Dedifferentiated amniotic fluid mesenchymal stem cell (primary cell): ENCODE data around the gene OASL.
"Not testable (repeated sequence)": the region's sequence is repeated elsewhere in the genome, so short reads cannot be mapped to it uniquely, and the experiment has no call there.

Experiments
- DNase-seq: peaks from one replicate; pipeline ENCODE4 v3.0.0-alpha.2; 2016; ENCODE audit errors: extremely low spot score

OASL gene, protein sequence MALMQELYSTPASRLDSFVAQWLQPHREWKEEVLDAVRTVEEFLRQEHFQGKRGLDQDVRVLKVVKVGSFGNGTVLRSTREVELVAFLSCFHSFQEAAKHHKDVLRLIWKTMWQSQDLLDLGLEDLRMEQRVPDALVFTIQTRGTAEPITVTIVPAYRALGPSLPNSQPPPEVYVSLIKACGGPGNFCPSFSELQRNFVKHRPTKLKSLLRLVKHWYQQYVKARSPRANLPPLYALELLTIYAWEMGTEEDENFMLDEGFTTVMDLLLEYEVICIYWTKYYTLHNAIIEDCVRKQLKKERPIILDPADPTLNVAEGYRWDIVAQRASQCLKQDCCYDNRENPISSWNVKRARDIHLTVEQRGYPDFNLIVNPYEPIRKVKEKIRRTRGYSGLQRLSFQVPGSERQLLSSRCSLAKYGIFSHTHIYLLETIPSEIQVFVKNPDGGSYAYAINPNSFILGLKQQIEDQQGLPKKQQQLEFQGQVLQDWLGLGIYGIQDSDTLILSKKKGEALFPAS

GRCh38 chr12:121038861-121039668, at the start of gene OASL:
Gene OASL, minus strand, starts transcription at chr12:121039246. Its CDS starts 275 bp downstream, at chr12:121038971.
- DNase-seq: no peak

- DNase-seq: no peak
These were observed 49.1 kb upstream of the OASL start for GRCh38 chr12:121088195-121088585.

- no peak for DNase-seq
These were observed 48.6 kb upstream of the OASL start for GRCh38 chr12:121087467-121088194.

GRCh38 chr12:121086781-121087295, 47.8 kb upstream of the OASL start:
- no peak for DNase-seq

DNA sequence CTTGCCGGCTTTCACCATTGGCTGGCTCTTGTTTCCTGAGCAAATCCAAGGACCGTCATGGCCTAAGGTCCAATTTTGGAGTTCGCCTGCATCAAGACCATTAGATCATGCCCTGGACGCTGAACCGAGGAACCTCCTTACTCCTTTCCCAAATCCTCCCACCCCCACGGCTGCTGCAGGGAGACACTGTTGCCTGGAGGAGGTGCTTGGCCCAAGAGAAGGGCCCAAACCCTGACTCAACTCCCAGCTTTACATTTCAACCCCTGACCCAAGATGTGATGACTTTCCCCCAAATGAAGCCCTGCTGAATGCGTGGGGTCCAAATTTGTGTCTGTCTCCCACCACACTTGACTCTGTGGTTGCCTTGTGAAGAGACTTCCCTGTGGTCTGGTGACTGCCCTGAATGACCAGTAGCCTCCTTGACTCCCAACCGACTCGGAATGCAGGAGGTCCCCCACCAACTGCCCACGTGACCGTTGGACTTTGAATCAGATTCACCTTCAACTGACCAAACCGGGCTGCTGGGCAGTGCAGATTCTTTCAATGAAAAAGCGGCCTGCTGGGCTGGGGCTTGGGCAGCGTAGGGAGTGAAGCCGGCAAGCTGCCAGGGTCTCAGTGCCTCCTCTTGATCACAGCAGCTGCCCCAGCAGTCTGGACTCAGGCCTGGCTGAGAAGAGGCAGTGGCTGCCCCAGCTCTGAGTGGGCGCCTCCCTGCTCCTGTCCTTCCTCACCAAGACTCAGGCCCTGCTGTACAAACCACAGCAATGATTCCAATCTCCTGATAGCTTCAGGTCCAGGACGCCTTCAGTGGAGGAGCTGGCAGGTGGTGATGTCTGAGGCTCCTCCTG, 46.7 kb upstream of the OASL start:
- no peak for DNase-seq

- no peak for DNase-seq
These were observed 46.0 kb upstream of the OASL start for GRCh38 chr12:121085069-121085468.

GRCh38 chr12:121084229-121084628, 45.2 kb upstream of the OASL start:
- no peak for DNase-seq

DNA sequence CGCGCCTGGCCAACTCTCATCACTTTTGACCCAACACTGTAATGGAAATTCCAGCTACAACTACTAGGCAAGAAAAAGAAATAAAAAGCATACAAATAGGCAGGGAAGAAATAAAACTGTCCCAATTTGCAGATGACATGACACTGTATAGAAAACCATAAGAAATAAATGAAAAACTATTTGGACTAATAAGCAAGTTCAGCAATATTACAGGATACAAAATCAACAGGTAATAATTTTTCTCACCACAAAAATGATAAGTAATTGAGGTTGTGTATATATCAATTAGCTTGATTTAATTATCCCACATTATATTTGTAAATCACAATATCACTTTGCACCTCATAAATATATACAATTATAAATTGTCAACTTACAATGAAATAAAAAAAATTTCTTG, 41.9 kb upstream of the OASL start:
- DNase-seq: no peak

- DNase-seq: no peak
These were observed 40.8 kb upstream of the OASL start for GRCh38 chr12:121079736-121080272.

DNA sequence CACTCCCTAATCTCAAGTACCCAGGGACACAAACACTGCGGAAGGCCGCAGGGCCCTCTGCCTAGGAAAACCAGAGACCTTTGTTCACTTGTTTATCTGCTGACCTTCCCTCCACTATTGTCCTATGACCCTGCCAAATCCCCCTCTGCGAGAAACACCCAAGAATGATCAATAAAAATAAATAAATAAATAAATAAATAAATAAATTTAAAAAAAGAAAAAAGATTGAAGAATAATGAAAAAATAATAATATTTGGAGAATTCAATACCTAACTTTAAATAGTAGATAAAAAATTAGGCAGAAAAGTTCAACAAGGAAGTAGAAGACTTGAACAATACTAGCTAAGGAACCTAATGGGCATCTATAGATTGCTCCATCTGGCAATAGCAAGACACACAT, 38.4 kb upstream of the OASL start:
- not testable (repeated sequence) for DNase-seq

DNA sequence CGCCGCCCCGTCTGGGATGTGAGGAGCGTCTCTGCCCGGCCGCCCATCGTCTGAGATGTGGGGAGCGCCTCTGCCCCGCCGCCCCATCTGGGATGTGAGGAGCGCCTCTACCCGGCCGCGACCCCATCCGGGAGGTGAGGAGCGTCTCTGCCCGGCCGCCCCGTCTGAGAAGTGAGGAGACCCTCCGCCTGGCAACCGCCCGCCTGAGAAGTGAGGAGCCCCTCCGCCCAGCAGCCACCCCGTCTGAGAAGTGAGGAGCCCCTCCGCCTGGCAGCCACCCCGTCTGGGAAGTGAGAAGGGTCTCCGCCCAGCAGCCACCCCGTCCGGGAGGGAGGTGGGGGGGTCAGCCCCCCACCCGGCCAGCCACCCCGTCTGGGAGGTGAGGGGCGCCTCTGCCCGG, 36.9 kb upstream of the OASL start:
- DNase-seq: not testable (repeated sequence)

DNA sequence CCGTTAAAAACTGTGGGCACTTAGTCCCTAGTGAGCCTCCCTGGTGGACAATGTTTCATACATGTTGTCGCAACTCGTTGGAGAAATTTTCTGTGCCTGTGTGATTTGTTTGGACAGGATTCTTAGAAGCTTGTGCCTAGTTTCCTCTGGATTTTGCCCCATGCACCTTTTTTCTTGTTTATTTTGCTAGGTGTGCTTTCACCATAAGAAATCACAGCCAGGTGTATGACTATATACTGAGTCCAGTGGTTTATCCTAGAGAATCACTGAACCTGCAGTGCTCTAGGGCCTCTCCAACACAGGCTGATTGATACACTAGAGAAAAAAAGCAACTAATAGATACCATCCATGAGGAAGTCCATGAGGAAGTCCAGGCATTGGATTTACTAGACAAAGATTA, 33.1 kb upstream of the OASL start:
- DNase-seq: no peak

GRCh38 chr12:121069206-121069605, 30.2 kb upstream of the OASL start:
- DNase-seq: no peak

- DNase-seq: no peak
These were observed 26.3 kb upstream of the OASL start for GRCh38 chr12:121065345-121065744.

GRCh38 chr12:121064586-121064985, 25.5 kb upstream of the OASL start:
- not testable (repeated sequence) for DNase-seq

DNA sequence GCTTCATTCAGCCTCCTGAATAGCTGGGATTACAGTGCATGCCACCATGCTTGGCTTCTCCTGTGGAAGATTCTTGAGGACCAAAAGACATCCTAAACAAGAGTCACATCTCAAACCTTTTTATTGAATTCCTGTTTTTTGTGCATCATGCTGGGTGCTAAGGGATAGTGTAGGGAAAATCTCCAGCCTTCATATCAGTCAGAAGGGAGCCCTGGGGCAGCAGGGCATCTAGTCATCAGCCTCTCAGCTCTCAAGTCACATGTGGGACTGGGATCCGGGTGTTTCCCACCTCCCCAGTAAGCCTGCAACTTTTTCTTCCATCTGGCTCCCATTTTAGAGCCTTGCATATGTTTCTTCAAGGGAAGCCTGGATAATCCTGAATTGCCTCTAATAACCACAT, 25.1 kb upstream of the OASL start:
- DNase-seq: no peak

DNA sequence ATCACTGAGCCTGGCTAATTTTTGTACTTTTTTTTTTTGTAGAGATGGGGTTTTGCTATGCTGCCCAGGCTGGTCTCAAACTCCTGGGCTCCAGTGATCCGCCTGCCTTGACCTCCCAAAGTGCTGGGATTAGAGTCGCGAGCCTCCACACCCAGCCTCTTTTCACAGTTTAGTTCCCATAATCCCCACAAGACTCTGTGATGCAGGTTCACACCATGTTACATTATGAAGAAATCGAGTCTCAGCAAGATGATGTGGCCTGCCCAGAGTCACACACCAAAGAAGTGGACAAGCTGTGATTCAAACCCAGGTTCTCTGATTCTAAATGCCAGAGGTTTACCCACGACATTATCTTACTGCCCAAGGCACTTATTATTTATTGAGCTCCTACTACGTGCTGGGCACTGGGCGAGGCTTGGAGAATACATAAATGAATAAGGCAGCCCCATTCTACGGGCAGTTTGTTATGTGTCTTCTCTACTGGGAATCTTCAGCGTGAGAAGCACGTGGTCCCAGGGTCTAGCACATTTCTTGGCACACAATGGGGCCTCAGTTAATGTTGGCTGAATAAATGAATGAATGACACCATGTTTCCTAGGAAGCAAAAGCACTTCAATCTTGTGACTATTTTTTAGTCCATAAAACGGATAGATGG, 23.5 kb upstream of the OASL start:
- DNase-seq: no peak

GRCh38 chr12:121061831-121062230, 22.8 kb upstream of the OASL start:
- DNase-seq: no peak

GRCh38 chr12:121060149-121061001, 21.3 kb upstream of the OASL start:
- peak; percentile 43 for DNase-seq
